SK-N-SH (cell line): Measurements from ENCODE around the gene MROH7. TPM values are rescaled to one million over a fixed set of nuclear protein-coding genes. Genes with fewer than 3 reads are reported as not detected.

Source experiments
- CTCF ChIA-PET: fragments of 300-600, 350-600 bp; formaldehyde crosslinking; extraction: SDS; loops from one replicate; lab custom pipeline; 2021; lab: Yijun Ruan, JAX
- POLR2A ChIA-PET: fragments of 350-600 bp; sonication (Branson Sonifier 250); formaldehyde crosslinking; extraction: SDS; loops from one replicate; lab custom pipeline; 2020; ENCODE audit warnings: antibody characterized with exemption, inconsistent platforms; lab: Yijun Ruan, JAX
- DNase-seq: peaks from one replicate; pipeline ENCODE4 v3.0.0; 2012
- H2AFZ ChIP-seq: fragments of 200-600 bp; sonication (generic); 2 replicates; pipeline ENCODE4 v1.8.1; 2016; ENCODE audit warnings: antibody characterized with exemption, mild to moderate bottlenecking, low read depth
- H3F3A ChIP-seq: fragments of 200-600 bp; sonication (generic); replicated peaks from 2 replicates; pipeline ENCODE3; 2016; ENCODE audit warnings: antibody characterized with exemption, mild to moderate bottlenecking; ENCODE audit not compliant: insufficient read depth
- H3K27ac ChIP-seq, 2 experiments: fragments of 200-500 bp in 1 of 2; fragments of 200-600 bp in 1 of 2; sonication (Bioruptor generic) in 1 of 2; sonication (generic), shearing (Covaris generic) in 1 of 2; 2 replicates each; pipeline versions ENCODE4 v1.5.1 to v1.6.1; 2014 to 2016; ENCODE audit warnings: low read depth in 2 of 2, inconsistent platforms in 1 of 2, low read length in 1 of 2, mild to moderate bottlenecking in 1 of 2, mixed read lengths in 1 of 2
- H3K27me3 ChIP-seq: fragments of 200-600 bp; sonication (generic), shearing (Covaris generic); 2 replicates; pipeline ENCODE4 v1.6.1; 2016; ENCODE audit warnings: mixed run types; ENCODE audit not compliant: insufficient read depth
- H3K36me3 ChIP-seq, 2 experiments: fragments of 200-500 bp in 1 of 2; fragments of 200-600 bp in 1 of 2; sonication (Bioruptor generic) in 1 of 2; sonication (generic) in 1 of 2; replicated peaks in 1 of 2; 2 replicates each; pipeline versions ENCODE3 to v1.5.1; 2014 to 2016; ENCODE audit warnings: low read length in 1 of 2, mild to moderate bottlenecking in 1 of 2; ENCODE audit not compliant: insufficient read depth in 2 of 2, control insufficient read depth in 1 of 2
- H3K4me1 ChIP-seq, 2 experiments: fragments of 200-500 bp in 1 of 2; fragments of 200-600 bp in 1 of 2; sonication (Bioruptor generic) in 1 of 2; sonication (generic), shearing (Covaris generic) in 1 of 2; 2 replicates each; pipeline versions ENCODE4 v1.5.1 to v1.6.1; 2014 to 2016; ENCODE audit warnings: low read depth in 1 of 2, low read length in 1 of 2, mixed run types in 1 of 2; ENCODE audit not compliant: insufficient read depth in 2 of 2, control insufficient read depth in 1 of 2
- H3K4me2 ChIP-seq: fragments of 200-600 bp; sonication (generic), shearing (Covaris generic); 2 replicates; pipeline ENCODE4 v1.6.1; 2017; ENCODE audit warnings: mixed run types
- H3K4me3 ChIP-seq, 2 experiments: fragments of 200-500 bp in 1 of 2; fragments of 200-600 bp in 1 of 2; sonication (Bioruptor generic) in 1 of 2; sonication (generic), shearing (Covaris generic) in 1 of 2; 2 replicates each; pipeline versions ENCODE4 v1.5.1 to v1.8.1; 2014 to 2016; ENCODE audit warnings: low read depth in 2 of 2, inconsistent platforms in 1 of 2, low read length in 1 of 2, mild to moderate bottlenecking in 1 of 2, mixed read lengths in 1 of 2, moderate library complexity in 1 of 2
- H3K79me2 ChIP-seq: fragments of 200-600 bp; sonication (generic); 2 replicates; pipeline ENCODE4 v1.8.1; 2017; ENCODE audit warnings: mild to moderate bottlenecking; ENCODE audit not compliant: insufficient read depth
- H3K9ac ChIP-seq: fragments of 200-600 bp; sonication (generic); 2 replicates; pipeline ENCODE4 v1.6.1; 2017; ENCODE audit warnings: mixed run types
- H3K9me2 ChIP-seq: fragments of 200-600 bp; sonication (generic); 2 replicates; pipeline ENCODE4 v1.6.1; 2017; ENCODE audit warnings: mixed run types
- H3K9me3 ChIP-seq: fragments of 200-600 bp; sonication (generic); 2 replicates; pipeline ENCODE4 v1.6.1; 2017; ENCODE audit warnings: mixed run types, mild to moderate bottlenecking, moderate library complexity
- H4K20me1 ChIP-seq: fragments of 200-600 bp; sonication (generic); 2 replicates; pipeline ENCODE4 v1.6.1; 2017; ENCODE audit warnings: mild to moderate bottlenecking, mixed run types; ENCODE audit not compliant: insufficient read depth
- EP300 ChIP-seq, 2 experiments: IDR thresholded peaks; 2 replicates each; pipeline versions ENCODE4 v1.4.0 to v1.6.1; 2012; ENCODE audit warnings: borderline replicate concordance in 1 of 2, low read depth in 1 of 2, low read length in 1 of 2
- FOXM1 ChIP-seq: IDR thresholded peaks from 2 replicates; pipeline ENCODE4 v1.4.0; 2012; ENCODE audit warnings: low read depth, mild to moderate bottlenecking
- GABPA ChIP-seq: IDR thresholded peaks from 2 replicates; pipeline ENCODE4 v1.4.0; 2012; ENCODE audit warnings: low read depth, mild to moderate bottlenecking
- GATA2 ChIP-seq: sonication (generic); formaldehyde crosslinking; IDR thresholded peaks from 2 replicates; pipeline ENCODE4 v1.5.0; 2020; ENCODE audit warnings: mild to moderate bottlenecking, missing genetic modification reagents
- JUND ChIP-seq: IDR thresholded peaks from 2 replicates; pipeline ENCODE4 v1.4.0; 2012
- MEF2A ChIP-seq: IDR thresholded peaks from 2 replicates; pipeline ENCODE4 v1.4.0; 2012; ENCODE audit warnings: low read depth, borderline replicate concordance
- RCOR1 ChIP-seq: fragments of 150-350 bp; IDR thresholded peaks from 2 replicates; pipeline ENCODE4 v1.6.1; 2017; ENCODE audit warnings: antibody characterized with exemption, low read length
- REST ChIP-seq: IDR thresholded peaks from 2 replicates; pipeline ENCODE4 v1.6.1; 2012; ENCODE audit warnings: mild to moderate bottlenecking, low read depth, low read length, moderate library complexity
- RFX5 ChIP-seq: IDR thresholded peaks from 2 replicates; pipeline ENCODE4 v1.6.1; 2012; ENCODE audit warnings: mild to moderate bottlenecking, improper control_type of control experiment, low read length
- RXRA ChIP-seq: IDR thresholded peaks from 2 replicates; pipeline ENCODE4 v1.4.0; 2012; ENCODE audit warnings: low read depth, mild to moderate bottlenecking, borderline replicate concordance
- YY1 ChIP-seq: IDR thresholded peaks from 2 replicates; pipeline ENCODE4 v1.4.0; 2012; ENCODE audit warnings: low read depth, mild to moderate bottlenecking
- WGBS: methylation state at CpG from one replicate; pipeline ENCODE4 v1.1.6; 2017; ENCODE audit warnings: low lambda C conversion rate; 5-methylcytosine and 5-hydroxymethylcytosine counted together
- polyA plus RNA-seq, 3 experiments: library from polyadenylated mRNA; depleted of rRNA; stranded (reverse); fragments of >200 nt; gene quantifications; 2 replicates each; pipeline ENCODE4 v1.2.3, GENCODE V29; 2012
- TF ChIP-seq, protein P1 (sequence below): IDR thresholded peaks from 2 replicates; pipeline ENCODE4 v1.4.0; 2012; ENCODE audit warnings: low read depth
- TF ChIP-seq, protein P2 (sequence below): fragments of 150-350 bp; IDR thresholded peaks from 2 replicates; pipeline ENCODE4 v1.6.1; 2016; ENCODE audit warnings: mild to moderate bottlenecking, low read depth, low read length

Gene MROH7
- polyA plus RNA-seq, 1 of the 3 experiments (the other 2 are of a cell fraction) = 0.51 TPM

DNA sequence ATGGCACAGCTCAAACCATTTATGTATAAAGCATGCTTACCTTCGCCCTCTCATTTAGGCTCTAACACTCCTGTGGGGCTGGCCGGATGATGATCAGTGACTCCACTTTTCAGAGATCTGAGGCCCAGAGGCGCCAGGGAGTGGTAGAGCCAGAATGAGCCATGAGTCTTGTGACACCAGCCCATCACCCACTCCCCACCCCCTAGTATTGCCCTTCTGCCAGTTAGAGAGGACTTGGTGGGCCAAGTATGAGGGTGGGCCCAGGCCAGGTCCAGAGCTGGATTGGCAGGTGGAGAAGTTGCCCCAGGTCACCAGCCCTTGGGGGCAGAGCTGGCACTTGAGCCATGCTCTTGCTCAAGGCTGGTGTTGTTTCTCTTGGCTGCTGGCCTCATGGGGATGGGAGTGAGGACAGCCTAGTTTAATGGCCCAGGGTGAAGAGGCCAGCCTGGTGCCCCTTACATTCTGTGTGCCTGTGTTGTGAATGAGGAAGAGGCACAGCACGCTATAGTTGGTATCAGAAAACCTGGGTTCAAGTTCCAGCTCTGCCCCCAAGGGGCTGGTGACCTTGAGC is 43.8 kb downstream of the MROH7 start (continued):
- TF ChIP-seq REST = no peak
- TF ChIP-seq, all 33 proteins: peak for 0

DNA sequence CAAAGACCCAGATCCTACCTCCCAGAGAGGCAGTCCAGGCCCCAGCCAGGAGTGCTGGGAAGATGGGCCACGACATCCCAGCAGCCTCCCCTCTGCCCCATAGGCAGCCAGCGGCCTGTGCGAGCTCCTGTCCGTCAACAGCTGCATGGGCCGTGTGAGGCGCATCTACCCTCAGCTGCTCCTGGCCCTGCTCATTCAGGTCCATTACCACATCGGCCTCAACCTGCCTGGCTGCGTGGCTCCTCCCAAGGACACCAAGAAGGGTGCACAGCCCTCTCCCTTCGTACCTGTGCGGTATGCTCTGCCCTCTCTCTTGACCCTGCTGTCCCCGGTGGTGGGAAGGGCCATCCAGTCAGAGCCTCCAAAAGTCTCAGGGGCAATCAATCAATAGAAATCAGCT is 44.6 kb downstream of the MROH7 start:
- Histone ChIP-seq H3K36me3 (no peaks in the 10 kb centered on the region), H3K4me1 (no peaks in the 10 kb centered on the region; a peak in 1 of 4 replicates), H2AFZ (no peak overlapping the region), H3K4me3 (no peak overlapping the region), H3K4me2 (no peak overlapping the region), H3F3A (no peaks in the 10 kb centered on the region), H3K9me2 (no peaks in the 10 kb centered on the region), H3K27ac (no peak overlapping the region), H3K9me3 (no peaks in the 10 kb centered on the region), H3K79me2 (no peaks in the 10 kb centered on the region), H3K27me3 (no peaks in the 10 kb centered on the region), H3K9ac (no peak overlapping the region), H4K20me1 (no peaks in the 10 kb centered on the region)
- 77% methylated on average over 5 of the region's 11 CpGs for WGBS
- TF ChIP-seq RXRA (no peak), RCOR1 (no peak), YY1 (no peak), JUND (no peak), GATA2 (CRISPR knock-in tag) (no peak), MEF2A (no peak), EP300 (IDR thresholded peaks at IDR 0.05; ENCODE audit: borderline replicate concordance in 1 of 2, low read depth in 1 of 2, low read length in 1 of 2) (no peak), GABPA (no peak), FOXM1 (no peak), RFX5 (no peak)
- TF ChIP-seq, protein P1, sequence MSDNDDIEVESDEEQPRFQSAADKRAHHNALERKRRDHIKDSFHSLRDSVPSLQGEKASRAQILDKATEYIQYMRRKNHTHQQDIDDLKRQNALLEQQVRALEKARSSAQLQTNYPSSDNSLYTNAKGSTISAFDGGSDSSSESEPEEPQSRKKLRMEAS = no peak
- TF ChIP-seq, protein P2, sequence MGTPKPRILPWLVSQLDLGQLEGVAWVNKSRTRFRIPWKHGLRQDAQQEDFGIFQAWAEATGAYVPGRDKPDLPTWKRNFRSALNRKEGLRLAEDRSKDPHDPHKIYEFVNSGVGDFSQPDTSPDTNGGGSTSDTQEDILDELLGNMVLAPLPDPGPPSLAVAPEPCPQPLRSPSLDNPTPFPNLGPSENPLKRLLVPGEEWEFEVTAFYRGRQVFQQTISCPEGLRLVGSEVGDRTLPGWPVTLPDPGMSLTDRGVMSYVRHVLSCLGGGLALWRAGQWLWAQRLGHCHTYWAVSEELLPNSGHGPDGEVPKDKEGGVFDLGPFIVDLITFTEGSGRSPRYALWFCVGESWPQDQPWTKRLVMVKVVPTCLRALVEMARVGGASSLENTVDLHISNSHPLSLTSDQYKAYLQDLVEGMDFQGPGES = no peak
- CTCF ChIA-PET = interaction anchor here (1.1 to 1.6 kb wide), 2 partner anchors 13 to 26 kb away, joined by 4 to 5 read pairs; no protein-coding TSS in a partner anchor
- POLR2A ChIA-PET = no interaction called here
- DNase-seq = no peak
